ENCODE measurements around the gene UBE3A.

DNA sequence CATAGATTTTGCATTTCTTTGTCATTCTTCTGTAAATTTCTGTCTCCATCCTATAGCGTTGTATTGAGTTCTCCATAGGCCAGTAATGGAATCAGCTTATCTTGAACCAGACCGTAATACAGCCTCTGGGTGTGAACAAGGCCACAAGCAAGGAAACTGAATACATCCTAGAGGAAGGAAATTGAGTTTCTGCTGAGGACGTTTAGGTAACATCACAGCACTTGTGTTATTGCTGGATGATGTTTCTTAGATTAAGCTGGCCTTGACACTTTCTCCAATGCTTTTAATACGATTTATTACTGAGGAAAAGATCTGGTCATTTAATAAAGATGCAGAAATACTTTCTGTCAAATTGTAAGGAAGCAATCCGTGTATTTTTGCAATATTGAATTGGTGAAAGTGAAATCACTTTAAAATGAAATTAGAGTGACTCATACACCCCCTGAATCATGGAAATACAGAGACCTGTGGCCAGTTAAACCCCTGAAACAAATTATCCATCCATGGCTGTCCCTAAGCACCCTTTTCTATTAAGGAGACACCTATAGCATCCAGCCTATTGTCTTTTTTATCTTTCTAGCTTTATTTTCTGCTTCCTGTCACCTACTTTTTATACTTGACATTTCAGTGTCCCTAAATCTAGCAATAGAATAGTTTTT is 48.5 kb upstream of the UBE3A start:
- TF ChIP-seq CTCF (IDR thresholded peaks at IDR 0.05) = no peak
- TF ChIP-seq, protein P1, sequence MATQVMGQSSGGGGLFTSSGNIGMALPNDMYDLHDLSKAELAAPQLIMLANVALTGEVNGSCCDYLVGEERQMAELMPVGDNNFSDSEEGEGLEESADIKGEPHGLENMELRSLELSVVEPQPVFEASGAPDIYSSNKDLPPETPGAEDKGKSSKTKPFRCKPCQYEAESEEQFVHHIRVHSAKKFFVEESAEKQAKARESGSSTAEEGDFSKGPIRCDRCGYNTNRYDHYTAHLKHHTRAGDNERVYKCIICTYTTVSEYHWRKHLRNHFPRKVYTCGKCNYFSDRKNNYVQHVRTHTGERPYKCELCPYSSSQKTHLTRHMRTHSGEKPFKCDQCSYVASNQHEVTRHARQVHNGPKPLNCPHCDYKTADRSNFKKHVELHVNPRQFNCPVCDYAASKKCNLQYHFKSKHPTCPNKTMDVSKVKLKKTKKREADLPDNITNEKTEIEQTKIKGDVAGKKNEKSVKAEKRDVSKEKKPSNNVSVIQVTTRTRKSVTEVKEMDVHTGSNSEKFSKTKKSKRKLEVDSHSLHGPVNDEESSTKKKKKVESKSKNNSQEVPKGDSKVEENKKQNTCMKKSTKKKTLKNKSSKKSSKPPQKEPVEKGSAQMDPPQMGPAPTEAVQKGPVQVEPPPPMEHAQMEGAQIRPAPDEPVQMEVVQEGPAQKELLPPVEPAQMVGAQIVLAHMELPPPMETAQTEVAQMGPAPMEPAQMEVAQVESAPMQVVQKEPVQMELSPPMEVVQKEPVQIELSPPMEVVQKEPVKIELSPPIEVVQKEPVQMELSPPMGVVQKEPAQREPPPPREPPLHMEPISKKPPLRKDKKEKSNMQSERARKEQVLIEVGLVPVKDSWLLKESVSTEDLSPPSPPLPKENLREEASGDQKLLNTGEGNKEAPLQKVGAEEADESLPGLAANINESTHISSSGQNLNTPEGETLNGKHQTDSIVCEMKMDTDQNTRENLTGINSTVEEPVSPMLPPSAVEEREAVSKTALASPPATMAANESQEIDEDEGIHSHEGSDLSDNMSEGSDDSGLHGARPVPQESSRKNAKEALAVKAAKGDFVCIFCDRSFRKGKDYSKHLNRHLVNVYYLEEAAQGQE (IDR thresholded peaks at IDR 0.05) = no peak
- TF ChIP-seq PBX3 (IDR thresholded peaks at IDR 0.05) = no peak
- TF ChIP-seq ZFP36 (IDR thresholded peaks at IDR 0.05; ENCODE audit: borderline replicate concordance, partially characterized antibody) = no peak
- no peak for TF ChIP-seq HMGXB4 (CRISPR knock-in tag; IDR thresholded peaks at IDR 0.05; ENCODE audit: borderline replicate concordance)
- TF ChIP-seq RCOR1 (IDR thresholded peaks at IDR 0.05; ENCODE audit: low read depth, low read length) = no peak
- TF ChIP-seq NFE2L2 (conservative IDR thresholded peaks at IDR 0.05; ENCODE audit: low read length) = no peak
- TF ChIP-seq CBX8 (IDR thresholded peaks at IDR 0.05) = no peak
- TF ChIP-seq GATA3 (IDR thresholded peaks at IDR 0.05; ENCODE audit: borderline replicate concordance) = no peak
- no peak for TF ChIP-seq MAFK (IDR thresholded peaks at IDR 0.05; ENCODE audit: partially characterized antibody)
- TF ChIP-seq MAX (IDR thresholded peaks at IDR 0.05) = no peak
- no peak for TF ChIP-seq MYC (IDR thresholded peaks at IDR 0.05; ENCODE audit: borderline replicate concordance, low read length)
- TF ChIP-seq CHD2 (IDR thresholded peaks at IDR 0.05; ENCODE audit: low read length, partially characterized antibody) = no peak
- TF ChIP-seq JUNB (IDR thresholded peaks at IDR 0.05) = no peak
